HCT116 (cell line): ENCODE results near the gene SUB1. TPM values are rescaled to one million over a fixed set of nuclear protein-coding genes. Genes with fewer than 3 reads are reported as not detected.

Experiments used
- ATAC-seq: fragments of 200-7000 bp; cut with Tn5 transposase; 2 replicates; pipeline ENCODE4 v1.9.1; 2020; ENCODE audit warnings: mild to moderate bottlenecking, moderate library complexity
- BruUV-seq: library from RNA; stranded (reverse); fragments of 400-500 nt; replicated peaks from 2 replicates; lab custom pipeline; 2021; lab: Mats Ljungman, UMichigan
- CTCF ChIA-PET: fragments of 300-600 bp; sonication (Branson Sonifier 250); formaldehyde crosslinking; loops from one replicate; lab custom pipeline; 2021; ENCODE audit warnings: antibody characterized with exemption; lab: Charles Lee
- POLR2A ChIA-PET: fragments of 300-600, 350-600 bp; sonication (Branson Sonifier 250); formaldehyde crosslinking; loops from one replicate; lab custom pipeline; 2021; ENCODE audit warnings: antibody characterized with exemption; lab: Charles Lee
- RAD21 ChIA-PET, 2 experiments: fragments of 300-600 bp; sonication (Branson Sonifier 250); formaldehyde crosslinking; loops; one replicate each; lab custom pipeline; 2023; ENCODE audit warnings: low total read pairs in 2 of 2; ENCODE audit not compliant: uncharacterized antibody in 2 of 2, unreplicated experiment in 2 of 2, low non-redundant PET in 1 of 2; lab: Charles Lee
- DNase-seq: peaks from one replicate; pipeline ENCODE4 v3.0.0-alpha.2; 2010; ENCODE audit warnings: low read depth, low spot score
- H2AFZ ChIP-seq: fragments of 200-600 bp; shearing (Covaris generic), sonication (generic); 2 replicates; pipeline ENCODE4 v1.6.1; 2017; ENCODE audit warnings: low read depth, mixed run types, mixed read lengths, antibody characterized with exemption, low read length; ENCODE audit not compliant: poor library complexity, severe bottlenecking
- H3K27ac ChIP-seq: 2 replicates; pipeline ENCODE4 v1.5.1; 2012; ENCODE audit warnings: low read depth, low read length
- H3K27me3 ChIP-seq: fragments of 200-600 bp; sonication (generic); 2 replicates; pipeline ENCODE4 v1.6.1; 2016; ENCODE audit warnings: mixed run types, low read length, mixed read lengths; ENCODE audit not compliant: insufficient read depth
- H3K36me3 ChIP-seq, 2 experiments: fragments of 200-500 bp in 1 of 2; fragments of 200-600 bp in 1 of 2; sonication (Bioruptor generic) in 1 of 2; sonication (generic) in 1 of 2; 2 replicates each; pipeline versions ENCODE4 v1.5.1 to v1.6.1; 2014 to 2016; ENCODE audit warnings: low read length in 2 of 2, inconsistent platforms in 1 of 2, mixed read lengths in 1 of 2, mixed run types in 1 of 2; ENCODE audit not compliant: insufficient read depth in 2 of 2, control insufficient read depth in 1 of 2
- H3K4me1 ChIP-seq, 2 experiments: fragments of 200-600 bp in 1 of 2; sonication (generic) in 1 of 2; 2 replicates each; pipeline versions ENCODE4 v1.5.1 to v1.6.1; 2012 to 2017; ENCODE audit warnings: low read length in 2 of 2, inconsistent platforms in 1 of 2, mild to moderate bottlenecking in 1 of 2, mixed read lengths in 1 of 2, mixed run types in 1 of 2, moderate library complexity in 1 of 2; ENCODE audit not compliant: insufficient read depth in 2 of 2, control insufficient read depth in 1 of 2
- H3K4me2 ChIP-seq: fragments of 200-600 bp; sonication (generic); 2 replicates; pipeline ENCODE4 v1.6.1; 2017; ENCODE audit warnings: mixed run types, low read length, mixed read lengths
- H3K4me3 ChIP-seq, 2 experiments: fragments of 200-600 bp in 1 of 2; sonication (generic) in 1 of 2; replicated peaks in 1 of 2; 2 replicates each; pipeline ENCODE4 v1.5.1; 2011 to 2016; ENCODE audit warnings: low read length in 2 of 2, control low read depth in 1 of 2, low read depth in 1 of 2, mild to moderate bottlenecking in 1 of 2, mixed read lengths in 1 of 2, mixed run types in 1 of 2
- H3K79me2 ChIP-seq: fragments of 200-600 bp; sonication (generic); 2 replicates; pipeline ENCODE4 v1.6.1; 2017; ENCODE audit warnings: mild to moderate bottlenecking, mixed run types, low read length, moderate library complexity, mixed read lengths; ENCODE audit not compliant: insufficient read depth
- H3K9ac ChIP-seq: fragments of 200-600 bp; sonication (generic); 2 replicates; pipeline ENCODE4 v1.6.1; 2016; ENCODE audit warnings: low read length, mixed read lengths
- H3K9me2 ChIP-seq: fragments of 200-600 bp; sonication (generic), shearing (Covaris generic); 2 replicates; pipeline ENCODE4 v1.6.1; 2017; ENCODE audit warnings: mixed run types, mild to moderate bottlenecking, moderate library complexity; ENCODE audit not compliant: insufficient read depth
- H3K9me3 ChIP-seq, 2 experiments: fragments of 200-500 bp in 1 of 2; fragments of 200-600 bp in 1 of 2; sonication (Bioruptor generic) in 1 of 2; sonication (generic) in 1 of 2; 2 replicates each; pipeline ENCODE4 v1.6.1; 2014 to 2017; ENCODE audit warnings: low read length in 2 of 2, mixed read lengths in 2 of 2, inconsistent platforms in 1 of 2, low read depth in 1 of 2, mild to moderate bottlenecking in 1 of 2, mixed run types in 1 of 2, moderate library complexity in 1 of 2; ENCODE audit not compliant: control insufficient read depth in 1 of 2, insufficient read depth in 1 of 2
- H4K20me1 ChIP-seq: fragments of 200-600 bp; sonication (generic), shearing (Covaris generic); 2 replicates; pipeline ENCODE4 v1.6.1; 2017; ENCODE audit warnings: mixed run types, mild to moderate bottlenecking, moderate library complexity; ENCODE audit not compliant: insufficient read depth
- ATF3 ChIP-seq: IDR thresholded peaks from 2 replicates; pipeline ENCODE4 v1.6.1; 2012
- CBX3 ChIP-seq: IDR thresholded peaks from 2 replicates; pipeline ENCODE4 v1.6.1; 2012; ENCODE audit warnings: low read depth
- CEBPB ChIP-seq: IDR thresholded peaks from 2 replicates; pipeline ENCODE4 v1.6.1; 2012; ENCODE audit warnings: low read depth
- ELF1 ChIP-seq: IDR thresholded peaks from 2 replicates; pipeline ENCODE4 v1.6.1; 2012; ENCODE audit warnings: low read depth, borderline replicate concordance
- EZH2 ChIP-seq: fragments of 200-600 bp; sonication (generic); IDR thresholded peaks from 2 replicates; pipeline ENCODE4 v1.6.1; 2017; ENCODE audit warnings: antibody characterized with exemption, mixed run types
- JUND ChIP-seq: IDR thresholded peaks from 2 replicates; pipeline ENCODE4 v1.6.1; 2012
- MAX ChIP-seq: IDR thresholded peaks from 2 replicates; pipeline ENCODE4 v1.6.1; 2012
- POLR2AphosphoS5 ChIP-seq: IDR thresholded peaks from 2 replicates; pipeline ENCODE4 v1.6.1; 2011; ENCODE audit warnings: mild to moderate bottlenecking, low read depth, low read length, moderate library complexity
- SIN3A ChIP-seq: IDR thresholded peaks from 2 replicates; pipeline ENCODE4 v1.6.1; 2012; ENCODE audit warnings: low read depth
- TCF7L2 ChIP-seq: IDR thresholded peaks from 2 replicates; pipeline ENCODE4 v1.7.0; 2011; ENCODE audit warnings: borderline replicate concordance, inconsistent platforms; ENCODE audit not compliant: insufficient read depth, insufficient read length; ENCODE audit errors: extremely low read depth
- ZBTB33 ChIP-seq: IDR thresholded peaks from 2 replicates; pipeline ENCODE4 v1.6.1; 2011; ENCODE audit warnings: mild to moderate bottlenecking, low read length, moderate library complexity; ENCODE audit not compliant: insufficient replicate concordance; ENCODE audit errors: extremely low read depth
- intact Hi-C: fragments of 100-400 bp; cut with micrococcal nuclease; formaldehyde crosslinking; loops from 2 replicates; pipeline ENCODE4 v1.10.0; 2022
- total RNA-seq: library from RNA; stranded (reverse); gene quantifications from one replicate; pipeline ENCODE4 v1.2.1, GENCODE V29; 2021; ENCODE audit not compliant: unreplicated experiment
- TF ChIP-seq, protein P1 (sequence below): IDR thresholded peaks from 2 replicates; pipeline ENCODE4 v1.6.1; 2012; ENCODE audit warnings: low read depth

Gene SUB1
- total RNA-seq, 1 experiment from 2014 or later = 216 TPM

GRCh38 chr5:32605766-32606152 lies 20.4 kb downstream of the SUB1 start:
- no peak overlapping the region for H2AFZ ChIP-seq
- intact Hi-C loops = no loop called here
- no peak overlapping the region for H3K27ac ChIP-seq
- peaks cover 11% of the 10 kb centered on the region; the same call in 1 of the 2 replicates for H4K20me1 ChIP-seq
- no peak overlapping the region for H3K4me3 ChIP-seq
- H3K79me2 ChIP-seq = peaks cover 20% of the 10 kb centered on the region
- no peak for ATAC-seq
- BruUV-seq = no TSS peak
- TF ChIP-seq ATF3 (no peak), SIN3A (no peak), EZH2 (no peak), POLR2AphosphoS5 (no peak), MAX (no peak), TCF7L2 (no peak), CBX3 (no peak), JUND (no peak), ELF1 (no peak), ZBTB33 (no peak), CEBPB (no peak)
- TF ChIP-seq, protein P1, sequence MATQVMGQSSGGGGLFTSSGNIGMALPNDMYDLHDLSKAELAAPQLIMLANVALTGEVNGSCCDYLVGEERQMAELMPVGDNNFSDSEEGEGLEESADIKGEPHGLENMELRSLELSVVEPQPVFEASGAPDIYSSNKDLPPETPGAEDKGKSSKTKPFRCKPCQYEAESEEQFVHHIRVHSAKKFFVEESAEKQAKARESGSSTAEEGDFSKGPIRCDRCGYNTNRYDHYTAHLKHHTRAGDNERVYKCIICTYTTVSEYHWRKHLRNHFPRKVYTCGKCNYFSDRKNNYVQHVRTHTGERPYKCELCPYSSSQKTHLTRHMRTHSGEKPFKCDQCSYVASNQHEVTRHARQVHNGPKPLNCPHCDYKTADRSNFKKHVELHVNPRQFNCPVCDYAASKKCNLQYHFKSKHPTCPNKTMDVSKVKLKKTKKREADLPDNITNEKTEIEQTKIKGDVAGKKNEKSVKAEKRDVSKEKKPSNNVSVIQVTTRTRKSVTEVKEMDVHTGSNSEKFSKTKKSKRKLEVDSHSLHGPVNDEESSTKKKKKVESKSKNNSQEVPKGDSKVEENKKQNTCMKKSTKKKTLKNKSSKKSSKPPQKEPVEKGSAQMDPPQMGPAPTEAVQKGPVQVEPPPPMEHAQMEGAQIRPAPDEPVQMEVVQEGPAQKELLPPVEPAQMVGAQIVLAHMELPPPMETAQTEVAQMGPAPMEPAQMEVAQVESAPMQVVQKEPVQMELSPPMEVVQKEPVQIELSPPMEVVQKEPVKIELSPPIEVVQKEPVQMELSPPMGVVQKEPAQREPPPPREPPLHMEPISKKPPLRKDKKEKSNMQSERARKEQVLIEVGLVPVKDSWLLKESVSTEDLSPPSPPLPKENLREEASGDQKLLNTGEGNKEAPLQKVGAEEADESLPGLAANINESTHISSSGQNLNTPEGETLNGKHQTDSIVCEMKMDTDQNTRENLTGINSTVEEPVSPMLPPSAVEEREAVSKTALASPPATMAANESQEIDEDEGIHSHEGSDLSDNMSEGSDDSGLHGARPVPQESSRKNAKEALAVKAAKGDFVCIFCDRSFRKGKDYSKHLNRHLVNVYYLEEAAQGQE = no peak
- no peaks in the 10 kb centered on the region for H3K4me1 ChIP-seq
- RAD21 ChIA-PET = no interaction called here
- no peaks in the 10 kb centered on the region for H3K9me3 ChIP-seq
- H3K27me3 ChIP-seq = no peaks in the 10 kb centered on the region
- CTCF ChIA-PET = no interaction called here
- POLR2A ChIA-PET = interaction anchor here (0.7 kb wide), 1 partner anchor 21 kb away, joined by 3 read pairs; no protein-coding TSS in a partner anchor
- H3K9ac ChIP-seq = no peak overlapping the region
- H3K36me3 ChIP-seq = peaks cover 8 to 14% of the 10 kb centered on the region in 2 experiments; a peak in 3 of 4 replicates
- no peaks in the 10 kb centered on the region for H3K9me2 ChIP-seq
- no peak overlapping the region for H3K4me2 ChIP-seq
- no peak for DNase-seq
